ENCODE data around the gene TMEM267.
A peak's percentile ranks its signal among the peaks of the same experiment; 100 is the strongest.

TMEM267 gene

GRCh38 chr5:43520615-43521014 lies 37.0 kb upstream of the TMEM267 start:
- TF ChIP-seq PATZ1 (CRISPR knock-in tag; IDR thresholded peaks at IDR 0.05; ENCODE audit: borderline replicate concordance): no peak
- no peak for TF ChIP-seq GLIS3 (CRISPR knock-in tag; IDR thresholded peaks at IDR 0.05)
- TF ChIP-seq ZNF70 (CRISPR knock-in tag; IDR thresholded peaks at IDR 0.05): no peak
- TF ChIP-seq ZNF8 (CRISPR knock-in tag; IDR thresholded peaks at IDR 0.05): no peak
- TF ChIP-seq RARB (CRISPR knock-in tag; IDR thresholded peaks at IDR 0.05): no peak
- no peak for TF ChIP-seq TCF4 (CRISPR knock-in tag; IDR thresholded peaks at IDR 0.05; ENCODE audit: borderline replicate concordance)
- no peak for ATAC-seq

DNA sequence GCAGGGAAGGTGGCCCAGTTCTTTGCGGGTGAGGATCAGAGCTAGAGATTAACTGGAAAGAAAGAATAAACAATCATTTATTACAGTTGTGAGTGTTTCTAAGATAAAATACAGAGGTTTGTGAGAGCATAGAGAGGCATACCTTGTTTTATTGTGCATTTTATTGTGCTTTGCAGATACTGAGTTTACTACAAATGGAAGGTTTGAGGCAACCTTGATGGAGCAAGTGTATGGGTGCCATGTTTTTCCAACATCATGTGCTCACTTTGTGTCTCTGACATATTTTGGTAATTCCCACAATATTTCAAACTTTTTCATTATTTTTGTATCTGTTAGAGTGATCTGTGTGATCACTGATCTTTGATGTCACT lies 32.0 kb upstream of the TMEM267 start:
- ATAC-seq: no peak
- TF ChIP-seq ZFP30 (CRISPR knock-in tag; IDR thresholded peaks at IDR 0.05): peak; percentile 14; the same call in 1 of the 2 replicates
- TF ChIP-seq, protein P1, sequence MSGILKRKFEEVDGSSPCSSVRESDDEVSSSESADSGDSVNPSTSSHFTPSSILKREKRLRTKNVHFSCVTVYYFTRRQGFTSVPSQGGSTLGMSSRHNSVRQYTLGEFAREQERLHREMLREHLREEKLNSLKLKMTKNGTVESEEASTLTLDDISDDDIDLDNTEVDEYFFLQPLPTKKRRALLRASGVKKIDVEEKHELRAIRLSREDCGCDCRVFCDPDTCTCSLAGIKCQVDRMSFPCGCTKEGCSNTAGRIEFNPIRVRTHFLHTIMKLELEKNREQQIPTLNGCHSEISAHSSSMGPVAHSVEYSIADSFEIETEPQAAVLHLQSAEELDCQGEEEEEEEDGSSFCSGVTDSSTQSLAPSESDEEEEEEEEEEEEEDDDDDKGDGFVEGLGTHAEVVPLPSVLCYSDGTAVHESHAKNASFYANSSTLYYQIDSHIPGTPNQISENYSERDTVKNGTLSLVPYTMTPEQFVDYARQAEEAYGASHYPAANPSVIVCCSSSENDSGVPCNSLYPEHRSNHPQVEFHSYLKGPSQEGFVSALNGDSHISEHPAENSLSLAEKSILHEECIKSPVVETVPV (CRISPR knock-in tag; IDR thresholded peaks at IDR 0.05): no peak

- TF ChIP-seq ZC3H10 (CRISPR knock-in tag; IDR thresholded peaks at IDR 0.05) (no peak), PATZ1 (CRISPR knock-in tag; IDR thresholded peaks at IDR 0.05; ENCODE audit: borderline replicate concordance) (no peak), ZNF565 (CRISPR knock-in tag; conservative IDR thresholded peaks at IDR 0.05; ENCODE audit: low read depth) (no peak), ISL1 (CRISPR knock-in tag; IDR thresholded peaks at IDR 0.05) (no peak), ZFP30 (CRISPR knock-in tag; IDR thresholded peaks at IDR 0.05) (no peak), ZNF70 (CRISPR knock-in tag; IDR thresholded peaks at IDR 0.05) (no peak), TCF4 (CRISPR knock-in tag; IDR thresholded peaks at IDR 0.05; ENCODE audit: borderline replicate concordance) (no peak), BACH2 (CRISPR knock-in tag; IDR thresholded peaks at IDR 0.05; ENCODE audit: borderline replicate concordance) (no peak), RARB (CRISPR knock-in tag; IDR thresholded peaks at IDR 0.05) (no peak), PPARA (CRISPR knock-in tag; IDR thresholded peaks at IDR 0.05; ENCODE audit: borderline replicate concordance) (no peak), SNAI2 (CRISPR knock-in tag; IDR thresholded peaks at IDR 0.05) (no peak), CREB5 (CRISPR knock-in tag; IDR thresholded peaks at IDR 0.05; ENCODE audit: low read depth) (no peak), GLIS3 (CRISPR knock-in tag; IDR thresholded peaks at IDR 0.05) (no peak), ARNTL (CRISPR knock-in tag; IDR thresholded peaks at IDR 0.05; ENCODE audit: borderline replicate concordance, low read depth) (no peak)
- TF ChIP-seq, protein P1 (CRISPR knock-in tag; IDR thresholded peaks at IDR 0.05): no peak
- peak; percentile 98 for ATAC-seq
Measured at GRCh38 chr5:43514816-43515677, 31.4 kb upstream of the TMEM267 start, which contains the start of gene C5orf34. TSS of gene C5orf34 (minus strand) at chr5:43515148. CDS start at chr5:43509339, 5,809 bp downstream.

DNA sequence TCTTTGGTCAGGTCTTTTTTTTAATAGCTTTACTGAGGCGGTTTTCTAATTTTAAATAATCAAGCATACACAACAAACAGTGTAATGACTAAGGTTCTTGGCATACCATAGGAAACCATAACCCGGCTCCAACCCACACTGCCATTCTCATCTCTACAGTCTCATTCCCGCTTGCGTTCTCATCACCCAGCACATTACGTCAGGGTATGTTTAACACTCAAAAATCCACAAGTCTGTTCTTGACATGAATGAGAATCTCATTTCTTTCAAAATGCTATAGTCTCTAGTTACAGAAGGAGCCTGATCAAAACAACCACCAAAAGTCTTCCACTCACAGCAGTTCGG lies 30.8 kb upstream of the TMEM267 start:
- TF ChIP-seq ZNF8 (CRISPR knock-in tag; IDR thresholded peaks at IDR 0.05): peak; percentile 83
- TF ChIP-seq BACH2 (CRISPR knock-in tag; IDR thresholded peaks at IDR 0.05; ENCODE audit: borderline replicate concordance): no peak

GRCh38 chr5:43514025-43514424 lies 30.4 kb upstream of the TMEM267 start:
- no peak for ATAC-seq
- TF ChIP-seq PPARA (CRISPR knock-in tag; IDR thresholded peaks at IDR 0.05; ENCODE audit: borderline replicate concordance) (no peak), SNAI2 (CRISPR knock-in tag; IDR thresholded peaks at IDR 0.05) (no peak), ZNF565 (CRISPR knock-in tag; conservative IDR thresholded peaks at IDR 0.05; ENCODE audit: low read depth) (no peak), ZFP3 (CRISPR knock-in tag; IDR thresholded peaks at IDR 0.05) (no peak), OSR1 (CRISPR knock-in tag; IDR thresholded peaks at IDR 0.05) (no peak), RARB (CRISPR knock-in tag; IDR thresholded peaks at IDR 0.05) (no peak), ZNF8 (CRISPR knock-in tag; IDR thresholded peaks at IDR 0.05) (no peak), TCF4 (CRISPR knock-in tag; IDR thresholded peaks at IDR 0.05; ENCODE audit: borderline replicate concordance) (no peak), ZC3H10 (CRISPR knock-in tag; IDR thresholded peaks at IDR 0.05) (no peak), BACH2 (CRISPR knock-in tag; IDR thresholded peaks at IDR 0.05; ENCODE audit: borderline replicate concordance) (no peak), ESRRG (CRISPR knock-in tag; IDR thresholded peaks at IDR 0.05) (no peak), ZFP30 (CRISPR knock-in tag; IDR thresholded peaks at IDR 0.05) (no peak), ISL1 (CRISPR knock-in tag; IDR thresholded peaks at IDR 0.05) (no peak)
- TF ChIP-seq, protein P1 (CRISPR knock-in tag; IDR thresholded peaks at IDR 0.05): no peak
- TF ChIP-seq, protein P2, sequence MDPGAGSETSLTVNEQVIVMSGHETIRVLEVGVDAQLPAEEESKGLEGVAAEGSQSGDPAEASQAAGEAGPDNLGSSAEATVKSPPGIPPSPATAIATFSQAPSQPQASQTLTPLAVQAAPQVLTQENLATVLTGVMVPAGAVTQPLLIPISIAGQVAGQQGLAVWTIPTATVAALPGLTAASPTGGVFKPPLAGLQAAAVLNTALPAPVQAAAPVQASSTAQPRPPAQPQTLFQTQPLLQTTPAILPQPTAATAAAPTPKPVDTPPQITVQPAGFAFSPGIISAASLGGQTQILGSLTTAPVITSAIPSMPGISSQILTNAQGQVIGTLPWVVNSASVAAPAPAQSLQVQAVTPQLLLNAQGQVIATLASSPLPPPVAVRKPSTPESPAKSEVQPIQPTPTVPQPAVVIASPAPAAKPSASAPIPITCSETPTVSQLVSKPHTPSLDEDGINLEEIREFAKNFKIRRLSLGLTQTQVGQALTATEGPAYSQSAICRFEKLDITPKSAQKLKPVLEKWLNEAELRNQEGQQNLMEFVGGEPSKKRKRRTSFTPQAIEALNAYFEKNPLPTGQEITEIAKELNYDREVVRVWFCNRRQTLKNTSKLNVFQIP (CRISPR knock-in tag; IDR thresholded peaks at IDR 0.05; ENCODE audit: borderline replicate concordance, low read depth): no peak

More for the DNA sequence above, 30.8 kb upstream of the TMEM267 start:
- peak; percentile 71 for ATAC-seq
